Gastrocnemius medialis (tissue), 4 donors: Measurements from ENCODE around the gene GUCY1A1. TPM values are rescaled to one million over a fixed set of nuclear protein-coding genes. Genes with fewer than 3 reads are reported as not detected.

ENCODE experiments used
- ATAC-seq, 2 donors: fragments of 150-250 bp; one replicate each; pipeline ENCODE4 v1.9.1; 2016
- DNase-seq, 2 donors: peaks; one replicate each; pipeline ENCODE4 v3.0.0-alpha.2; 2019
- H3K27ac ChIP-seq, 4 donors: fragments of 200-600 bp; sonication (generic); 1 replicate in 1 of 4; 2 replicates in 3 of 4; pipeline ENCODE4 v1.5.1; 2016 to 2018; ENCODE audit warnings: mild to moderate bottlenecking in 2 of 4, moderate library complexity in 1 of 4
- H3K27me3 ChIP-seq, 3 donors: fragments of 200-600 bp; sonication (generic) in 2 of 3; 1 replicate in 1 of 3; 2 replicates in 2 of 3; pipeline versions ENCODE4 v1.5.1 to v1.6.0; 2016 to 2019; ENCODE audit warnings: mild to moderate bottlenecking in 1 of 3, moderate library complexity in 1 of 3
- H3K36me3 ChIP-seq, 2 donors: fragments of 200-600 bp; sonication (generic) in 1 of 2; one replicate each; pipeline ENCODE4 v1.5.1; 2017 to 2018
- H3K4me1 ChIP-seq, 2 donors: fragments of 200-600 bp; sonication (generic) in 1 of 2; one replicate each; pipeline ENCODE4 v1.5.1; 2016 to 2017; ENCODE audit warnings: mild to moderate bottlenecking in 2 of 2
- H3K4me3 ChIP-seq, 4 donors: fragments of 200-600 bp; sonication (generic) in 3 of 4; 1 replicate in 1 of 4; 2 replicates in 3 of 4; pipeline ENCODE4 v1.5.1; 2016 to 2019; ENCODE audit warnings: mild to moderate bottlenecking in 2 of 4
- H3K9me3 ChIP-seq, 3 donors: fragments of 200-600 bp; sonication (generic) in 2 of 3; 1 replicate in 1 of 3; 2 replicates in 2 of 3; pipeline ENCODE4 v1.5.1; 2016 to 2019
- POLR2A ChIP-seq, 2 donors: fragments of 450-650 bp; IDR thresholded peaks; one replicate each; pipeline ENCODE4 v1.6.1; 2017; ENCODE audit warnings: antibody characterized with exemption in 2 of 2, mild to moderate bottlenecking in 2 of 2, moderate library complexity in 2 of 2
- in situ Hi-C, 4 donors: fragments of 200-750 bp; cut with MboI; loops; one replicate each; pipeline versions ENCODE4 v1.15.0 to v1.8.0; 2017; ENCODE audit warnings: low sequenced_read_pairs in 4 of 4
- intact Hi-C: fragments of 100-400 bp; cut with DNase I; formaldehyde crosslinking; loops from one replicate; pipeline ENCODE4 v1.15.1; 2023; ENCODE audit warnings: low total_unique reads
- total RNA-seq, 4 donors: library from RNA; depleted of rRNA; stranded (reverse); fragments of >200 nt; gene quantifications; one replicate each; pipeline versions ENCODE4 v1.1.0 to v1.2.3, GENCODE V29; 2016
- TF ChIP-seq, protein P1 (sequence below), 5 experiments: fragments of 450-650 bp in 3 of 5; fragments of 200-600 bp in 2 of 5; sonication (generic) in 2 of 5; IDR thresholded peaks in 4 of 5; conservative IDR thresholded peaks in 1 of 5; 1 replicate in 4 of 5; 2 replicates in 1 of 5; pipeline ENCODE4 v1.5.1; 2016 to 2019; ENCODE audit warnings: antibody characterized with exemption in 5 of 5, mild to moderate bottlenecking in 3 of 5, moderate library complexity in 3 of 5

Gene GUCY1A1
- total RNA-seq, 4 donors from 2014 or later: 5.8 to 15.5 (median 9.6) TPM

GRCh38 chr4:155763551-155763950, 96.9 kb downstream of the GUCY1A1 start:
- H3K27me3 ChIP-seq: peaks cover 0 to 17% (median 6%) of the 10 kb centered on the region in 3 donors
- no peak for ATAC-seq

DNA sequence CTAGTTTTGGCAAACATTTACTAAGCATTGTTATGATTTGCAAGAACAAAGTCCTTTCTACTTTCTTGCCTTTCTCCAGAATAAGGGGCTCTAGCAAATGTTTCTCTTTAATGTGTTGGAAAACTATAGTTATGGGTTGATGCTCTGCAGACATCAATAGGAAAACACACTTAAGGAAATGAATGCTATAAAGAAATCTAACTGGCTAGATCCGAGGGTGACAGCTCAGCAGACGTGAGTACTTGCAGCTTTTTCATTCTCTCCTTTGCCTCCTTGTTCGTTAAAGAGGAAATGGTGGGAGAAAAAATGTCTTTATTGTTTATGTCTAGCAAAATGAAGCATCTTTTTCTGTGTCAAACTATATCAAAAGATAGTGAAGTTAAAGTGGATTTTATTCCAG, 98.5 kb downstream of the GUCY1A1 start:
- Histone ChIP-seq H3K9me3 (no peaks in the 10 kb centered on the region), H3K4me1 (peaks cover 0 to under 1% of the 10 kb centered on the region in 2 donors), H3K36me3 (no peaks in the 10 kb centered on the region), H3K27me3 (peaks cover 0 to 2% (median 0%) of the 10 kb centered on the region in 3 donors), H3K4me3 (no peak overlapping the region), H3K27ac (no peak overlapping the region)
- in situ Hi-C loops (no loop called here), intact Hi-C loops (loop anchor here (10.0 kb wide), 1 partner anchor 70 kb away; no protein-coding TSS in a partner anchor)
- TF ChIP-seq, protein P1, sequence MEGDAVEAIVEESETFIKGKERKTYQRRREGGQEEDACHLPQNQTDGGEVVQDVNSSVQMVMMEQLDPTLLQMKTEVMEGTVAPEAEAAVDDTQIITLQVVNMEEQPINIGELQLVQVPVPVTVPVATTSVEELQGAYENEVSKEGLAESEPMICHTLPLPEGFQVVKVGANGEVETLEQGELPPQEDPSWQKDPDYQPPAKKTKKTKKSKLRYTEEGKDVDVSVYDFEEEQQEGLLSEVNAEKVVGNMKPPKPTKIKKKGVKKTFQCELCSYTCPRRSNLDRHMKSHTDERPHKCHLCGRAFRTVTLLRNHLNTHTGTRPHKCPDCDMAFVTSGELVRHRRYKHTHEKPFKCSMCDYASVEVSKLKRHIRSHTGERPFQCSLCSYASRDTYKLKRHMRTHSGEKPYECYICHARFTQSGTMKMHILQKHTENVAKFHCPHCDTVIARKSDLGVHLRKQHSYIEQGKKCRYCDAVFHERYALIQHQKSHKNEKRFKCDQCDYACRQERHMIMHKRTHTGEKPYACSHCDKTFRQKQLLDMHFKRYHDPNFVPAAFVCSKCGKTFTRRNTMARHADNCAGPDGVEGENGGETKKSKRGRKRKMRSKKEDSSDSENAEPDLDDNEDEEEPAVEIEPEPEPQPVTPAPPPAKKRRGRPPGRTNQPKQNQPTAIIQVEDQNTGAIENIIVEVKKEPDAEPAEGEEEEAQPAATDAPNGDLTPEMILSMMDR (IDR thresholded peaks at IDR 0.05 in 4 of 5, conservative IDR thresholded peaks at IDR 0.05 in 1 of 5): no peak
- TF ChIP-seq POLR2A (IDR thresholded peaks at IDR 0.05): no peak
- ATAC-seq: no peak
- no peak for DNase-seq

More at GRCh38 chr4:155763551-155763950, 96.9 kb downstream of the GUCY1A1 start:
- H3K4me3 ChIP-seq: no peak overlapping the region
- no peak for TF ChIP-seq POLR2A (IDR thresholded peaks at IDR 0.05)
- TF ChIP-seq, protein P1 (IDR thresholded peaks at IDR 0.05 in 4 of 5, conservative IDR thresholded peaks at IDR 0.05 in 1 of 5): no peak
- H3K27ac ChIP-seq: no peak overlapping the region
- H3K4me1 ChIP-seq: peaks cover 0 to 4% of the 10 kb centered on the region in 2 donors
- H3K36me3 ChIP-seq: no peaks in the 10 kb centered on the region
- intact Hi-C loops (loop anchor here (10.0 kb wide), 1 partner anchor 69 kb away; no protein-coding TSS in a partner anchor), in situ Hi-C loops (no loop called here)
- no peak for DNase-seq
- H3K9me3 ChIP-seq: no peaks in the 10 kb centered on the region

DNA sequence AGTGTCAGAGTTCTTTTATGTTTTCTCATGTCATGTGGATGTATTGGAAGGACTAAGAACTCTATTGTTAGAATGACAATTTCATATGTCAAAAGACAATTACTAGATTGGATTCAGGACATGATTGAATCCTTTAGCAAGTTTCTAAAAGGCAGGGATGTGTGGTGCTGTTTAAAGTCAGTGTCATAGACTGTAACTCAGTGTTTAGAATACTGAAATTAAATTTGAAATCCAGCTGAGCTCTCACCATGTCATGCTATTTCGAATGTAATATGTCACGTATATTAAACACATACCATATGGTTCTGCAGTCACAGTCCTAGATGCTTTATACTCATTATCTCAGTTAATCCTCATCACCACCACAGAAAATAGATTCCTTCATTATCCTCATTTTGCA, 100.0 kb downstream of the GUCY1A1 start:
- H3K36me3 ChIP-seq: no peaks in the 10 kb centered on the region
- H3K27ac ChIP-seq: no peak overlapping the region
- intact Hi-C loops (loop anchor here (10.0 kb wide), 1 partner anchor 72 kb away; no protein-coding TSS in a partner anchor), in situ Hi-C loops (no loop called here)
- H3K27me3 ChIP-seq: no peaks in the 10 kb centered on the region
- H3K4me3 ChIP-seq: no peak overlapping the region
- no peak for DNase-seq
- no peaks in the 10 kb centered on the region for H3K4me1 ChIP-seq
- H3K9me3 ChIP-seq: no peaks in the 10 kb centered on the region
- ATAC-seq: no peak
- no peak for TF ChIP-seq POLR2A (IDR thresholded peaks at IDR 0.05)
- TF ChIP-seq, protein P1 (IDR thresholded peaks at IDR 0.05 in 4 of 5, conservative IDR thresholded peaks at IDR 0.05 in 1 of 5): no peak

- Histone ChIP-seq H3K4me3 (no peak overlapping the region), H3K36me3 (no peaks in the 10 kb centered on the region), H3K27me3 (no peaks in the 10 kb centered on the region), H3K4me1 (no peaks in the 10 kb centered on the region), H3K9me3 (no peaks in the 10 kb centered on the region), H3K27ac (no peak overlapping the region)
- DNase-seq (no peak), ATAC-seq (no peak)
- TF ChIP-seq, protein P1 (IDR thresholded peaks at IDR 0.05 in 4 of 5, conservative IDR thresholded peaks at IDR 0.05 in 1 of 5): no peak
- no peak for TF ChIP-seq POLR2A (IDR thresholded peaks at IDR 0.05)
- in situ Hi-C loops: no loop called here
- intact Hi-C loops: loop anchor here (10.0 kb wide), 1 partner anchor 74 kb away; no protein-coding TSS in a partner anchor
Measured at GRCh38 chr4:155768370-155768769, 101.7 kb downstream of the GUCY1A1 start.

- TF ChIP-seq POLR2A (IDR thresholded peaks at IDR 0.05): no peak
- TF ChIP-seq, protein P1 (IDR thresholded peaks at IDR 0.05 in 4 of 5, conservative IDR thresholded peaks at IDR 0.05 in 1 of 5): no peak
- Histone ChIP-seq H3K36me3 (no peaks in the 10 kb centered on the region), H3K9me3 (no peaks in the 10 kb centered on the region), H3K4me1 (no peaks in the 10 kb centered on the region), H3K4me3 (no peak overlapping the region), H3K27ac (no peak overlapping the region), H3K27me3 (no peaks in the 10 kb centered on the region)
- intact Hi-C loops: loop anchor here (10.0 kb wide), 1 partner anchor 74 kb away; no protein-coding TSS in a partner anchor
- ATAC-seq (no peak), DNase-seq (no peak)
- in situ Hi-C loops: no loop called here
Measured at GRCh38 chr4:155769090-155769489, 102.4 kb downstream of the GUCY1A1 start.
